NCI-H1105 treated with DMSO at 0.1 percent for 48 hours (cell line): ENCODE results near the gene ASXL3.

Experiments used
- DNase-seq: peaks from one replicate; lab custom pipeline; 2025; lab: John Stamatoyannopoulos, UW

ASXL3 gene

DNA sequence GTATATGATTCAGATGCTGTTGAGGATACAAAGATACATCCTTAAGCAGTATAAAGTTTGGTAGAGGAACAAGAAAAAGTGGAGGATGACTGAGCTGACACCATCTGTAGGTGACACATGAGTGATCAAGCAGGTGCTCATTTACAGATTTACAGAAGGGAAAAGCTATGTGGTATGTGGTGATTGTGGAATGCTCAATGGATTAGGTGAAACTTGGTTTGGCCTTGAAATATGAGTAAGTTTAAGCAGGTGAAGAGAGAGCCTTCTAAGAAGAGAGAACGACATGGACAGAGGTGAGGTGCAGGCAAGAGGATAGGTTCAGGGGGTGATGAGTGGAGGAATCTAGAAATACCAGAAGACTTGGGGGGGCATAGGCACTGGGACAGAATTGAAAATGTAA lies 5.9 kb downstream of the ASXL3 start:
- DNase-seq = no peak

DNA sequence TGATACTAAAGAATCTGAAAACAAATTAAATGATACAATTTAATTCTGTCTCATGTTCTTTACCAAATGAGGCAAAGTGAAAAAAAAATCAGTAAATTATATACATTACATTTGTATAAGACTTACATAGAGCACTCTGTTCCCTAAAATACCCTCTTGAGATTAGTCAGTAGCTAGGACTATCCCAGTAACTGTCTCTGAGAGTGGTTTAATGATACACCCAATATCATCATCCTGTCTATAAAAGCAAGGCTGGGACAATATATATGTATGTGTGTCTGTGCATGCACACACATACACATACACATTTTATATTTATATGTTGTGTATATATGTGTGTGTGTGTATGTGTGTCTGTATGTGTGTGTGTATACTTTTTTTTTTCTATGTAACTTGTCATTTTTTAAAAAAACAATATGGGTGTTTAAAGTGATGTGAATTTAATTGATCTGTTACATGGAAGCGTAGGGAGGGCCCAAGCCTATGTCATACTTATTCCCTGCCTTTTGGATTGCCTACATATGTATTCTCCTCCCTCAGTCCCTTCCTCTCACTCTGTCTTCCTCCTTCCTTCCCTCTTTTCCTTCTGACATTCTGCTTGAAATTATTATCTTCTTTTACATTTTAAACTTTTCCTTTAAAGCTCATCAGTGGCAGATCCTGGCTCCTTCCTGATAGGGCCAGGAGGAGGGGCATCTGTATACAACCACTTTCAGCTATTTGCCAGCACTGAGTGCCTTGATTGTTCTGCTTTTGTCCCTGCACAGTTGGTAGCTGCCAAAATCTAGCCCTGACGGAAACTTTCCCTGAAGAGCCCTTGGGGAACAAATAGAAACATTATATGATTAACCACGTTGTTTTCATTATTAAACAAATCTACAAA lies 6.8 kb downstream of the ASXL3 start:
- peak; percentile 95 for DNase-seq

DNA sequence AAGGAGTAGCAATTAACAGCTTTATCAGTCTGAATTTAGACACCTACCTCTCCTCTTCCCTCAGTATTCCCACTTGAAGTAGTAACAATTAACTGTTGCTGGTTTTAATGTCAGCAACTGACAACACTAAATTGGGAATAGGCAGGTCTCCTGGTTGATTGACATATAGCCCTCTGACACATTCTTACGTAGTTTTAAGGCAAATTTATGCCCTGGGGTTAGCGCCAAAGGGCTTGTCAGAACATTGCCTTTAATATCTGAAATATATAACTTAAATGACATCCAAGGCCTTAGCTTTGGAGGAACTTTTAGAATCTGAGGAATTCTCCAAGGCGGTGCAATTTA lies 7.4 kb downstream of the ASXL3 start:
- DNase-seq = no peak

DNA sequence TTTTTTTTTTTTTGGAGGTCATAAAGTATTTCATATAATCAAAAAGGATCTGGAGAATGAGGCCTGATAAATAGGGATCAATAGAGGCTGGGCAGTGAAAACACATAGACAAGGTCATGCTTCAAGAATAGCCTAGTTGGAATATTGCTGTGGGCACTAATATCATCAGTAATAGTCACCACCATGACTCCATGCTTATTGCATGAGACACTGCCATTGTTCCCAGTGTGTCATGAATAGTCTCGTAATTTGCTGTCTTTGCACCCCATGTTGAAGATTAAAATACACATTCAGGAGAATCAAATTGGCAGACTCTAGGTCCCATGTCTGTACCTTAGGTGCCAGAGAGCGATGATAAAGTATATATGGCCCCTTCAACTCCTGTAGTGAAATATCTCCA lies 10.3 kb downstream of the ASXL3 start:
- DNase-seq = no peak

DNA sequence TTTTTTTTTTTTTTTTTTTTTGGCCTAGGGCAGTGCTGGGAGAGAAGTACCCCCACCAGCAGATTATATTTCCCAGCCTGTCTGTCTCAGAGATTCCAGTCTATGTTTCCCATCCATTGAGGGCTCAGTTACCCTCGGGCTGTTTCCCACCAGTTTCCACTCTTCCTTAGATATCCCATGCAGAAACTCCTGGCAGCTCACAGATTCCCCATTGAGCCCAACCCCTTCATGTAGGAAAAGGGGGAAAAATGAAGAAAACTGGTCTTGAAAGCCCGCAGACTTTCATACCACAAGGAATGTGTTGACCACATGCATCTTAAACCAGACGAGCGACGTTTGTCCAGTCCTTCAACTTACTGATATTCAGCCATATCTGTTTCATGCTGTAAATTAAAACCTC lies 15.2 kb downstream of the ASXL3 start:
- DNase-seq = no peak

DNA sequence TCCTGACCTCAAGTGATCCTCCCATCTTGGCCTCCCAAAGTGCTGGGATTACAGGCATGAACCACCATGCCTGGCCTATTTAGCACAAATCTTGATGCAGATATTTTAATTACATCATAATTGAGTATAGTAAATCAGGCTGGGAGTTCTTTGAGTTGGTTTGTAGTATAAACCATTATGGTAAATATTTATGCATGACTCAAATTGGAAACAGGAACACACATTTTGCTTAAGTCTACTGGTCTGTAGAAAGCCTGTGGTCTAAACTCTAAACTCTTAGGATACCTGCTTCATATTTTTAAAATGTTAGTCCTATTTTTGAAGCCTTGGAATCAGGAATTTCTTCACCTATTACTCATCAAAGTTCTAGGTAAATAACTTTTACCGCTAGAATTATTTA lies 16.8 kb downstream of the ASXL3 start:
- DNase-seq = no peak

DNA sequence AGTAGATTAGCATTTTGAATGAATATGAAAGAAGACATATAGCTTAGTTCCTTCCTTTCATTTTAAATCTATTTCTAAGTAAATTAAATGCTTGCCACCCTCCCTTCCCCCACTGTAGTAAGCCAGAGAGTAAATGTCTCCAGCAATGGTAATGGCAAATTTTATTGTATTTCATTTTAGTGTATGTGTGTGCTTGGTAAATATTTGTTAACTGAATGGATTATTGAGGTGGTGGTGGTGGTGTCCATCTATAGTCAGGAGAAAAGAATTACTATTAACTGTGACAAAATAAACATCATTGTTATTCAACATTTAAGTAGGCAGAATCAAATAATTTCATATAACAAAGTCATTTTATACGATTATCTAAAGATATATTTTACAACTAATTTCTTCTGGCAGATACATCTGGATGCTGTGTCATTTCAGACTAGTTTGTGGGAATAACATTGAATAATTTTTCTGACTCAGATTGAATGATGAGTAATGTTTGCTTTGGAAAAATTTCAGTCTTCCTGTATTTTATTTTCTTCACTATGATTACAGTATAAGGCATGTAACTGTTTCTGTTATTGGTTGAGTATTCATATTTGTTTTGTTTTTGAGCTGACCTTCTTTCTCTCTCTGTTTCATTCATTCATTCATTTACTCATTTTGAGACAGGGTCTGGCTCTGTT lies 18.3 kb downstream of the ASXL3 start:
- DNase-seq = no peak

DNA sequence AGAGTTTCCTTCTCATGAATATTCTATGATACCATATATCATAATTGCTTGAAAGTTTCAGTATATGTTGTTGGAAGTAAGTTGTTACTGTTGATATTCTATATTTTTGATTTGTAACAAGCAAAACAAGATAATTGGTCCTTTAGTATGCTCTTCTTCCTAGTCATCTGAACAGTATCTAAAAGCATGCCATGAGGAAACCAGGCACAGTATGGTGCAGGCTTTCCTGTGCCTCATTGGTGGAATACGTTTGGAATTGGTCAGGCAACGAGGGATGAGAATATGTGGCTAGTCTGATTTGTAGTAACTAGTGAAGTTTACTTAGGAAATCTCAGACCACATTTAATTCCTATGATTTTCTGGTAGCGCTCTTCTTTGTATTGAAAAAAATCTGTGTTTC lies 22.8 kb downstream of the ASXL3 start:
- no peak for DNase-seq

DNA sequence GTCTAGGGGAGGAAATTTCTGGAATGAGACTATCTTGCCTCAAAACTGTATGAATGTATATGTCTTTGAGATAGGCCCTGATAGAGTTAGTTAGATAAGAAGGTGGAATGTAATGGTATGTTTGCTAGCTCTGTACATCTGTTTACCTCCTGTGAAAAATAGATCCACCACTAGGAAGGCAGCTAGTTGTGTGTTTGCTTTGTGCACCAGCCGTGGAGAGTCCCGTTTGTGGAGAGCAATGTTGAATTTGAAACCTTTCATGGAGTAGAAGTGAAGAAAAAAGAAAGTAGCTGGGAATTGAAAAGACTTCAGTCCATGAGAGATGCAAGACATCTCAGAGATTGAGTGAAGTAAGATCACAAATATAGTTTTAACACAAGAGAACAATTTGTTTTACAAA lies 25.4 kb downstream of the ASXL3 start:
- DNase-seq = no peak

DNA sequence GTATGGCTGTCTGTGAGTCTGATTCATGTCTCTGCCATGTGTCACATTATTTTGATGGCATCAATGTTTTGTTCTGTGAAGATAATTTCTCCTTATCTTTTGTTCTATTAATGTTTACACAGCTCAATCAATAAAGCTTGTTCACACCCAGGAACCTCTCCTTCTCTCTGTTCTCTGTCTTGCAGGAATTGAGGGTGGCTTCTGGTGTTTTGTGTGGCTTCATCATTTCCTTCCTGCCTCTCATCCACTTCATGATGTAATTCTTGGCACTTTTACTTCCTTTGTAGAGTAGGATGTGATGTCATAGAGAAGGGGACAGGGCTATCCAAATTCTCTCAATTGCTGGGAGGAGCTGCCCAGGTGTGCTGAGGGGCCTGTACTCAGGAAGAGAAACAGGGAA lies 27.2 kb downstream of the ASXL3 start:
- DNase-seq = no peak

DNA sequence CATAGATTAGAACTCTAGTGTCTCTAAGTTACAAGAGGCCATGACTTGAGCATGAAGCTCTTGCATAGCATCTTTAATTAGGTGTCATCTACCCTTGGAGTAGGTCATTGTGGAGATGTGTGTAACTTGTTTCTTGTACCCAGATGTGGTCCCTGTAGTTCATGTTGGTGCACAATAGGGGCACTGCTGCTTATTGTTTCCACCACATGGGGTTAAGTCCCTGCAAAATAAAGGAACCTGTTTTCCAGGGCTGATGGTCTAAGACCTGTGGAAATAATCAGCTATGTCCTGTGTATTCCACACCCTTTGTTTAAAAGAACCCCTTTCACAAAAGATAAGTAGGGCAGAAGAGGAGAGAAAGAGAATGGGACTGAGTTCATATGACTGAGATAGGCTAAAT lies 28.6 kb downstream of the ASXL3 start:
- no peak for DNase-seq

DNA sequence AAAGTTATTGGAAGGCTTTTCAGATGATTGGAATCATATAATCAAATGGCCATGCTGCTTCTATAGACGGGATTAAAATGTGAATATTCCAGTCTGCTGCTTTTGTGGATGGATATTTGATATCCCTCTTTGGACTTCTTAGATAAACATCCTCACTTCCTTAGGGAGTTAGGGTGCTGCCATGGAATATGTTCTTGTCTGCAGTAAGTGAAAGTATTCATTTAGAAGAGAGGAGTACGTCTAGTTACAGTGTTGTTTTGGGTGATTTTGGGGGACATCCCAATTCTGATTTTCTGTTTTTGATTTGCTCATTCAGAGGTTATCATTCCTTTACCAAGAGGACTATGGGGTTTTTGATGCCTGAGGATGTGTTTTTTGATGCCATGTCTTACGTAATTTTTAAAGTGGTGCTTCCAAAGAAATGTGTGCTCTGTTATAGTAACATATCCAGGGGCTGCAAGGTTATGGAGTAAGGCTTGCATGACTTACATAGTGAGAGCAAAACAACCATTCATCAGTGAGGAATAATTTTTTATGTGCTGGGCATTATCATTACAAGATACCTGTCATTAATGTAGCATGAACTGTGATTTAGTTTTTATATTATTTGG lies 33.6 kb downstream of the ASXL3 start:
- no peak for DNase-seq

DNA sequence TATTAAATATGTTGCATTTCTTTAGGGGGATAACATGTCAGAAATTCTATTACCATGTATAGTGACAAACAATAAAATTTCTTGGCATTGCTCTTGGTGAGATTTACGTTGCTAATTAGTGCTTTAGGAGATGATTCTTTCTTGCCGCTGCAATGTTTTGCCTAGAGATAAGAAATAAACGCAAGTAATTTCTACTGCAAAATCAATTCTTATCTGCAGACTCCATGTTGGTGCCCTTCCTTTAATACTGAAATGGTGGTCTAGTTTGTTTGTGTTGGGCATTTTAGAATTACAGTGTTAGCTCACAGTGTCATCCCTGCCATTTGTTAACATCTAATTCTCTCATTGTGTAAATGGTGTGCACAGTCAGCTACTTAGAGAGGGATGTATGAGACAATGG lies 34.6 kb downstream of the ASXL3 start:
- no peak for DNase-seq

DNA sequence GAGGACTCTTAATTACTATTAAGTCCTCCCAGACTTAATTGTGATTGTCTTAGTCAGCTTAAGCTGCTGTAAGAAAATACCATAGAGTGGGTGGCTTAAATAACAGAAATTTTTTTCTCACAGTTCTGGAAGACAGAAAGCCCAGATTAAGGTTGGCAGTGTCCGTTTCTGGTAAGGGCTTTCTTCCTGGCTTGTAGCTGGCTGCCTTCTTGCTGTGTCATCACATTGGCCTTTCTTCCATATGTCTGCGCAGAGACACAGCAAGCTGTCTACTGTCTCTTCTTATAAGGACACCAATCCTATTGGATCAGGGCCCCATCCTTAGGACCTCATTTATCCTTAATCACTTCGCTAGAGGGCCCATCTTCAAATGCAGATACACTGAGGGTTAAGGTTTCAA lies 38.5 kb downstream of the ASXL3 start:
- DNase-seq = no peak

DNA sequence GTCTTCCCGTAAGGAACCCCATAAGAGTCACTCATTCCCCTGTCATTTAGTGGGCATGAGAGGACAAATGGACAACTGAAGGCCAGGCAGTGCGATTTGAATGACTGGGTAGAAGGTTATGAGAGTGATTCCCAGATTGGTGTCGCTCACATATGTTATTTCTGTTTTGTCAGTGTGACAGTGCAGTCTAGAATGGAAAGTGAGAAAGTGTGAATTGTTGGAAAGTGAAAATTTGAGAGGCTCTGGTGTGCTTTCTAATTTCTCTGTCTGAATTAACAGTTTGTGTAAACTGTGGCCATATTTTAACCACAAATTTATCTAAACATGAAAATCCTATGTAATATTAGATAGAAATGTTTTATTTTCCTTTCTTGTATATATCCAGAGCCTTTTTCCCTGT lies 49.1 kb downstream of the ASXL3 start:
- no peak for DNase-seq

DNA sequence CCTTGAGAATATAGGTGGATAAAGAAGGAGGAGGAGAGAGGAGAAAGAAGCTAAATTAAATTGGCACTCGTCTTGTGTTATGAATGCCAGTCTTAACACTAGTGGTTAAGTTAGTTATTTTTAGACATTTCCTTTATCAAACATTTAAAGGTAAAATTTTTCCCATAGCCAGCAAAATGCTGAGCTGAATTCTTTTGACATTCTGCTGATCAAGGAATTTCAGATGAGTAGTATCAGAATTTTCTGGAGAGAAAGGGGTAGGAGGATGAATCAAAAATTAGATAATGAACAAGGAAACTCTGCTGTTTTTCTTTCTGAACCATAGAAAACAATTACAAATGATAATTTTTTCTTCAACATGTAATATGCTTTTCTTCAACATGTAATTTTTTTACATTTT lies 52.5 kb downstream of the ASXL3 start:
- no peak for DNase-seq

DNA sequence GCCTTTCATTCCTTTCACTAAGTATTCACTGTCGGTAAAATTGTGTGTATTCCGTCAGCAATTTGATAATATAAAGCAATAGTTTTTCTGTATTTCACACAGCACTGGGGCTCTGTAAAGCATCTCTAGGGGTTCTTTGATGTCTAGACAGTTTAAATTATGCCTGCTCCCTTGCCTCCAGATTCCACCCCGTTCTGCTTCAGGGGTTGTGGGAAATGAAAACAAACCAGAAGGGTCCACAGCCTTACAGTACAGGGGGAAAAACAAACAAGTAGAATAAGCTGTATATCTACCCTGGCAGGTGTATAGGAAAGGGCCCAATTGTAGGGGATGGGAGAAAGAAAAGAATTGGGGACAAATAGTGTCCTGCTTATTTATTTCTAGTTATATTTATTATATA lies 63.1 kb downstream of the ASXL3 start:
- no peak for DNase-seq

DNA sequence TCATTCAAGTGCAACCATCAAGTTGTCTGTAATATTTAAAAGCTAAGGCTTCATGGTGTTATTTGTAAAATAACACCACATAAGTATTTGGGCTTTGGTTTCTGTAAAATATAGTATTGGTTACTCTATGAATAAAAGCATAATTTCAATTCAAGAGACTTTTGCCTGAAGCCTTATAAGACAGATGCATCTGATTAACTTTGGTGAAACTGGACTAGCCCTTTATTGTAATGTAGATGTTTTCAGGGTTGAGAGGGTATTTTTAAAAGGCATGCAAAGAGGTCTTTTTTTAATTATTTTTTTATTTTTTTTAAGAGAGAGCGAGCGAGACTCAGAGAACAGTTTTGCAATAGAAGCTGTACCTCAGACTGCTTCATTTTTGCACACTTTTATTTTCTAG lies 66.5 kb downstream of the ASXL3 start:
- DNase-seq = no peak

DNA sequence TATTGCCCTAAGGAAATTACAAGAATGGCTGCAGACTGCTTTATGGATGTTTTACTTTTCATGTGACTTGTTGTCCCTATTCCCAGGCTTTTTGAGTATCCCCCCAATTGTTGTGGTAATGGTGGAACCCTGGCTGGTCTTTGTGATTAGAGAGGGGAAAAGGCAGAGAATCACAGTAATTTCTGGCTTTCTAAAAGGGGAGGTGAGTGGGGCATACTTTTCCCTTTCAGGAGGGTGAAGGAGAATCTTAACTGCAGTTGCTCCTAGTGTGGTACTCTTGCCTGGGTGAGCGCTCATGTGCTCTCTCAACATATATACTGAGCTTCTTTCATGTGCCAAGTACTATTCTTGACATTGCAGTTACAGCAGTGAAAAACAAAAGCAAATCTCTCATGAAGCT lies 69.3 kb downstream of the ASXL3 start:
- no peak for DNase-seq

DNA sequence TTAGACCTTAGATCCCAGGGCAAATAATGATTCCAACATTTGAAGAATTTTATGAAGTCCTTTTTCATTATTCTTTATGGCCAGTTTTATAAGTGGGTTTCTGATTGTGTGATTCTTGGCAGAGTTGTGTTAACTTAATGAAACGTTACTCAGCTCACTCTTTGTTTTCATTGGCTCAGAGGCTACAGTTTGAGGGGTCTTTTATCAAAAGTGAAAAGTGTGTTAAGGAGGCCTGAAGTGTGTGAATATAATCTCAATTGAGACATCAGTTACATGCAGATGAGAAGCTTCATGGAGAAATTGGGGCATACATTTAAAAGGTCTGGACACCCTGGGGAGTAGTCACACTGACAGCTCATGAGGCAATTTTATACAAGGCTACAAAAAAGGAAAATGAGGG lies 74.6 kb downstream of the ASXL3 start:
- DNase-seq = no peak

DNA sequence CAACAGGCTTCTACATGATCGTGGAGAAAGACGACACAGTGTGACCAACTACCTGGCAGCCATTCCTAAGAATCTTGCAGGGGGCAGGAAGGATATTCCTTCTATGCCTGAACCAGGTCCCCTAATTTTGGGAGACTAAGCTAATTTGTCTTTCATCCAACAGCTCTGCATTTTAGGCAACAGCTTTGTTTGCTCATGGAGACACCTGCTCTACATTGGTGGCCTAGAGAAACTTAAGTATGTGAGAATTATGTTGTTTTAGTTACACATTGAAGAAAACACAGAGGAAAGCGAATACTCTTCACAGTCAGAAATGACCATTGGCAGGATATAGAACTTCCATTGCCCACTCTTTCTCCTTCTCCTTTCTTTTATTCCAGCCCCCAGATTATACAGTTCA lies 75.2 kb downstream of the ASXL3 start:
- DNase-seq = no peak

DNA sequence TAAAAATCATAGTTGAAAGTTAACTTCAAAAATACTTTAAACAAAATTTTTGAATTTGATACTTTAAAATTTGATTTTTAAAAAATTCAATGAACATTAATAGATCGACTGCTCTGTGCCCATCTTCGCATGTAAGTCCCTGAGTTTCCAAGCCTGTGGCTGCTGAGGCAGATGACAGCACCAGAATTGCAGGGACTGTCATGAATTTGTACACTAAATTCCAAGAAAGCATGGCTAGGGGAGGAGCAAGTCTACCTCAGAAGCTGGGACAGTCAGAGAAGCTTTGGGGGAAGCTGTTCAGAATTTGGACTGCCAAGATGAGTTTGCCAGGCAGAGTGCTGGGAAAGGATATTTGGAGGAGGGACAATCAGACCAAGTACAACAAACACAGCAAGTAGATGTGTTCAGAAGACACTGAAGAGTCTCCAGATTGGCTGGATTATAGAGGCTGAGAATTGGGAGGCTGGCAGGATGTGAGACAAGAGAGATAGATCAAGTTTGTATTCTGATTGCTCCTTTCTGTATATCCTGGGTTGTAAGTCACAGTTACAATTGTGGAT lies 79.0 kb downstream of the ASXL3 start:
- DNase-seq = no peak

DNA sequence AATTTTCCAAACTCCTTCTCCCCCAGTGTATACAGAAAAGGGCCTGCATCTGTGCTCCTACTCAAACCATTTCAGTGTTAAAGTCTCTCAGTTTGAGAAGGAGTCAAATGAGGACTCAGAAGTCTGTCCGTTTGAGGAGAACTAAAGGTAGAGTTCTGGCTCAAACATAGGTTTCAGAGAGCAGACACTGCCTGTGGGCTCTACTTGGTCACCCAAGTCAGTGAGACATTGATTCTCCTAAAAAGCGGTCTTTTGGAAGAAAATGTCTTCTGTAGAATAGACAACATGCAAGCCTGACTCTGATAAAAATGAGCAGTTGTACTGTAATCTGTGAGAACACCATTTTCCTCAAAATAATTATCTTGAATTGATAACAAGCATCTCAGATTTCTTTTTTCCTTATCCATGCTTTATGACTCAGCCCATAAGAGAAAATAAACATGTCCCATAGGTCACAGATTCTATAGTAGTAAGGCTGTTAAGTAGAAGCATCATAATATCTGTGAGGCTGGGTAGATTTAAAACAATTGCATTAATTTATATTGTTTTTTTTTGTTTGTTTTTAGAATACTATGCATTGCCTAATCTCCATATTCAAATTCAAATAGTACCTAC lies 82.8 kb downstream of the ASXL3 start:
- DNase-seq = no peak
